Natural killer cell (primary cell): Measurements from ENCODE around the gene HADH. TPM values are rescaled to one million over a fixed set of nuclear protein-coding genes. Genes with fewer than 3 reads are reported as not detected.

Source experiments
- ATAC-seq, 3 donors: fragments of 150-1000 bp in 2 of 3; fragments of 200-7000 bp in 1 of 3; cut with Tn5 transposase; 1 replicate in 1 of 3; 2 replicates in 2 of 3; pipeline ENCODE4 v1.10.0; 2021; ENCODE audit warnings: mild to moderate bottlenecking in 2 of 3, moderate library complexity in 2 of 3
- DNase-seq, 2 donors: peaks; one replicate each; pipeline versions ENCODE4 v3.0.0 to v3.0.0-alpha.2; 2013 to 2021; ENCODE audit warnings: mixed read lengths in 1 of 2
- H3K27ac ChIP-seq: one replicate; pipeline ENCODE4 v1.5.1; 2013; ENCODE audit warnings: mild to moderate bottlenecking, low read length
- H3K27me3 ChIP-seq: one replicate; pipeline ENCODE4 v1.6.1; 2013; ENCODE audit warnings: low read length; ENCODE audit not compliant: control insufficient read depth, insufficient read depth
- H3K36me3 ChIP-seq: one replicate; pipeline ENCODE4 v1.6.1; 2013; ENCODE audit warnings: low read length; ENCODE audit not compliant: control insufficient read depth, insufficient read depth
- H3K4me1 ChIP-seq: one replicate; pipeline ENCODE4 v1.6.1; 2013; ENCODE audit warnings: low read length; ENCODE audit not compliant: control insufficient read depth, insufficient read depth
- H3K4me3 ChIP-seq: one replicate; pipeline ENCODE4 v1.5.1; 2013; ENCODE audit warnings: low read length
- H3K9me3 ChIP-seq: one replicate; pipeline ENCODE4 v1.6.1; 2013; ENCODE audit warnings: low read length; ENCODE audit not compliant: control insufficient read depth, insufficient read depth
- H3K27ac Mint-ChIP-seq, 2 donors: one replicate each; pipeline ENCODE4 v1.8.0; 2022; ENCODE audit warnings: mild to moderate bottlenecking in 2 of 2, mixed read lengths in 2 of 2, moderate library complexity in 1 of 2
- H3K27me3 Mint-ChIP-seq, 2 donors: one replicate each; pipeline ENCODE4 v1.8.0; 2022; ENCODE audit warnings: low read depth in 2 of 2, mixed read lengths in 2 of 2
- H3K36me3 Mint-ChIP-seq: one replicate; pipeline ENCODE4 v1.8.0; 2022; ENCODE audit warnings: mixed read lengths
- H3K4me1 Mint-ChIP-seq, 2 donors: one replicate each; pipeline ENCODE4 v1.8.0; 2022; ENCODE audit warnings: mixed read lengths in 2 of 2
- H3K4me3 Mint-ChIP-seq: one replicate; pipeline ENCODE4 v1.8.0; 2022; ENCODE audit warnings: mild to moderate bottlenecking, moderate library complexity, mixed read lengths
- H3K9me3 Mint-ChIP-seq, 2 donors: one replicate each; pipeline ENCODE4 v1.8.0; 2022; ENCODE audit warnings: mixed read lengths in 2 of 2
- CTCF ChIP-seq: fragments of 200-600 bp; IDR thresholded peaks from one replicate; pipeline ENCODE4 v1.8.0; 2022; ENCODE audit warnings: antibody characterized with exemption
- WGBS: methylation state at CpG from one replicate; pipeline ENCODE4 v1.1.7; 2013; ENCODE audit warnings: missing lambda C conversion rate; ENCODE audit not compliant: insufficient coverage; 5-methylcytosine and 5-hydroxymethylcytosine counted together
- intact Hi-C: fragments of 100-400 bp; cut with micrococcal nuclease; formaldehyde crosslinking; loops from one replicate; pipeline ENCODE4 v1.14.2; 2022
- total RNA-seq, 4 donors: library from RNA; stranded (reverse); fragments of 120-200 nt in 1 of 4; gene quantifications; one replicate each; pipeline versions ENCODE4 v1.2.3 to v1.2.4, GENCODE V29; 2013 to 2022

The HADH gene
- total RNA-seq, 3 donors from 2014 or later (not counting 1 experiment from before 2014, with no cell fraction given): 9.1 to 16.5 (median 14.4) TPM

DNA sequence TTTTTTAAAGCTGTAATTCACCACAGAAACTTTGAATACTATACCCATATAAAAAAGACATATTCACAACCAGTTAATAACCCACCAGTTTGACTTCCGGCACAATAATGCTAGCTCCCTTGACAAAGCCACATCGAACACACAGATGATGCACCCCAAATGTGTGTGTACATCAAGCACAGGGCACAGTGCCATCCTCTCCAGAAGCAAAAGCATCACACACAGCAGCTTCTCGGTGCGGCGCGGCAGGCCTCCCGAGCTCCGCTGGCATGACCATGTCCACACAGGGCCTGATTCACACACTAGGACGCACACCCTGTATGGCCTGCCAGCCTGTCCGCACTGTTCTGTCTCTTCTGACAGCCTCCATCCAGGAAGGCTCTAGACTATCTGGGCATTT is 91.1 kb downstream of the HADH start:
- H3K4me3 ChIP-seq: no peak overlapping the region
- intact Hi-C loops: no loop called here
- no peak for TF ChIP-seq CTCF
- H3K4me1 Mint-ChIP-seq: no peaks in the 10 kb centered on the region
- no peak overlapping the region for H3K27ac Mint-ChIP-seq
- no peaks in the 10 kb centered on the region for H3K9me3 Mint-ChIP-seq
- no peak overlapping the region for H3K27ac ChIP-seq
- ATAC-seq: no peak
- no peak overlapping the region for H3K4me3 Mint-ChIP-seq
- H3K36me3 ChIP-seq: peaks cover 7% of the 10 kb centered on the region
- peak in 1 of 2 donors; percentile 79 for DNase-seq
- H3K9me3 ChIP-seq: no peaks in the 10 kb centered on the region
- H3K27me3 ChIP-seq: no peaks in the 10 kb centered on the region
- H3K36me3 Mint-ChIP-seq: no peaks in the 10 kb centered on the region
- WGBS: 86% methylated on average over 10 of the region's 10 CpGs
- H3K27me3 Mint-ChIP-seq: peaks cover 0 to 7% of the 10 kb centered on the region in 2 donors
- no peaks in the 10 kb centered on the region for H3K4me1 ChIP-seq

DNA sequence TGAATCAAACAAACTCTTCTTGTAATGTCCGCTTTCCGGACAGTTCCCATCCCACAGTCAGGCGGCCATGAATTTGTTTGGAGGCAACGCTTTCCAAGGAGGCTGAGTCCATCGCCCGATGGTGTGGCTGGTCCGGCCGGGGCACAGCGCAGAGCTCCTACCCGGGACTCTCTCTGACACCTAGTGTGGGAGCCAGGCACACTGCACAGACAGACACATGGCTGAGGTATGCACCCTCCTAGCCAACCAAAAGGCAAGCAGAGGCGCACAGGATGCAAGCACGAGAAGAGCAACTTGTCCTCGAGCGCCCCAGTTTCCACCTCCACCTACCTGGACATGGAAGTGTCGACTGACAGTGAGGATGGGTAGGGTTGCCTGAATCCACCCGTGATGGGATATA is 91.6 kb downstream of the HADH start:
- H3K4me1 Mint-ChIP-seq: no peaks in the 10 kb centered on the region
- no peaks in the 10 kb centered on the region for H3K36me3 Mint-ChIP-seq
- intact Hi-C loops: no loop called here
- no peaks in the 10 kb centered on the region for H3K9me3 ChIP-seq
- H3K4me1 ChIP-seq: no peaks in the 10 kb centered on the region
- H3K36me3 ChIP-seq: peaks cover 7% of the 10 kb centered on the region
- ATAC-seq (no peak), DNase-seq (peak in 1 of 2 donors; percentile 62)
- no peak for TF ChIP-seq CTCF
- H3K27ac Mint-ChIP-seq: no peak overlapping the region
- no peaks in the 10 kb centered on the region for H3K9me3 Mint-ChIP-seq
- peaks cover 0 to 7% of the 10 kb centered on the region in 2 donors for H3K27me3 Mint-ChIP-seq
- no peak overlapping the region for H3K27ac ChIP-seq
- H3K27me3 ChIP-seq: no peaks in the 10 kb centered on the region
- no peak overlapping the region for H3K4me3 Mint-ChIP-seq
- WGBS: 89% methylated on average over 14 of the region's 16 CpGs
- no peak overlapping the region for H3K4me3 ChIP-seq

Other genes starting within 250 kb of the HADH start
- gene SGMS2, start 165.0 kb upstream of the HADH start, total RNA-seq: under 1 TPM; 0.16 to 0.98 (median 0.54) TPM
- 1 to 10 TPM; 2.5 to 4.5 (median 3.4) TPM for gene CYP2U1, start 58.3 kb upstream of the HADH start, total RNA-seq
- 10 to 100 TPM; 18.7 to 39.8 (median 24.5) TPM for gene LEF1, start 179.0 kb downstream of the HADH start, total RNA-seq